Measurements from ENCODE around the gene TNF.
A peak's percentile ranks its signal among the peaks of the same experiment; 100 is the strongest.
"Not testable (repeated sequence)": the region's sequence is repeated elsewhere in the genome, so short reads cannot be mapped to it uniquely, and the experiment has no call there.

Gene TNF

GRCh38 chr6:31588871-31589650 lies 13.7 kb downstream of the TNF start:
- DNase-seq = no peak

GRCh38 chr6:31590691-31591090 lies 15.3 kb downstream of the TNF start:
- not testable (repeated sequence) for DNase-seq

- DNase-seq = no peak
These were observed 17.0 kb downstream of the TNF start for GRCh38 chr6:31592396-31592771.

GRCh38 chr6:31597006-31597405 lies 21.6 kb downstream of the TNF start:
- DNase-seq = peak; percentile 17

- DNase-seq = no peak
These were observed 32.0 kb downstream of the TNF start for GRCh38 chr6:31607317-31607716.

GRCh38 chr6:31609519-31610406 lies 34.4 kb downstream of the TNF start:
- no peak for DNase-seq

GRCh38 chr6:31610968-31611367 lies 35.6 kb downstream of the TNF start:
- no peak for DNase-seq

GRCh38 chr6:31614075-31614619 lies 38.8 kb downstream of the TNF start:
- no peak for DNase-seq

- DNase-seq = no peak
These were observed 39.6 kb downstream of the TNF start, which contains the start of gene AIF1 for GRCh38 chr6:31614684-31615578. Gene AIF1, plus strand, starts transcription at chr6:31615234. Its CDS starts 96 bp downstream, at chr6:31615330.

GRCh38 chr6:31615748-31616147 lies 40.4 kb downstream of the TNF start:
- no peak for DNase-seq

GRCh38 chr6:31617010-31617409 lies 41.6 kb downstream of the TNF start:
- no peak for DNase-seq

GRCh38 chr6:31619805-31620585 lies 44.6 kb downstream of the TNF start:
- DNase-seq = peak; percentile 99

- DNase-seq = no peak
These were observed 45.4 kb downstream of the TNF start, which contains the start of gene PRRC2A for GRCh38 chr6:31620586-31621319. Gene PRRC2A, plus strand, starts transcription at chr6:31620715. Its CDS starts 2,075 bp downstream, at chr6:31622790.

GRCh38 chr6:31621320-31621939 lies 46.1 kb downstream of the TNF start:
- no peak for DNase-seq

GRCh38 chr6:31621991-31622390 lies 46.6 kb downstream of the TNF start:
- DNase-seq = no peak

- DNase-seq = no peak
These were observed 47.3 kb downstream of the TNF start for GRCh38 chr6:31622684-31623091.

- DNase-seq = no peak
These were observed 48.7 kb downstream of the TNF start for GRCh38 chr6:31624070-31624469.

GRCh38 chr6:31626952-31627351 lies 51.6 kb downstream of the TNF start:
- no peak for DNase-seq

GRCh38 chr6:31627690-31628287 lies 52.4 kb downstream of the TNF start:
- DNase-seq = no peak

Data from kidney glomerular epithelial cell (primary cell).